ENCODE data around the gene PTH1R. TPM values are rescaled to one million over a fixed set of nuclear protein-coding genes. Genes with fewer than 3 reads are reported as not detected.

Gene PTH1R
- total and polyA plus RNA-seq, 10 of the 15 experiments (the other 5 are each of a cell fraction or from before 2014, with no cell fraction given), result not detected

GRCh38 chr3:46868287-46868686 is 9.2 kb upstream of the PTH1R start:
- Histone ChIP-seq H4K20me1 (ENCODE audit: control insufficient read depth, insufficient read depth) (no peaks in the 10 kb centered on the region), H3K4me1 (ENCODE audit: control insufficient read depth, insufficient read depth, low read length) (peaks cover 2% of the 10 kb centered on the region), H3K9me3 (replicated peaks; ENCODE audit: control insufficient read depth, insufficient read depth, low read length) (no peaks in the 10 kb centered on the region), H3K4me3 (no peak overlapping the region), H3K9ac (ENCODE audit: control insufficient read depth, insufficient read depth, low read length) (no peak overlapping the region), H3K4me2 (ENCODE audit: control insufficient read depth, insufficient read depth) (no peak overlapping the region), H3K79me2 (ENCODE audit: control insufficient read depth, insufficient read depth, low read length) (no peaks in the 10 kb centered on the region), H3K36me3 (ENCODE audit: control insufficient read depth in 2 of 2, insufficient read depth in 2 of 2, low read length in 1 of 2) (no peaks in the 10 kb centered on the region), H2AFZ (ENCODE audit: control insufficient read depth, low read depth, low read length) (no peak overlapping the region), H3K27ac (ENCODE audit: control insufficient read depth, insufficient read depth) (no peak overlapping the region), H3K27me3 (replicated peaks in 1 of 2; ENCODE audit: control insufficient read depth in 2 of 2, insufficient read depth in 2 of 2, low read length in 1 of 2) (no peaks in the 10 kb centered on the region; a peak in 1 of 4 replicates)
- intact Hi-C loops (cut with micrococcal nuclease; ENCODE audit: unreplicated experiment), result no loop called here
- ATAC-seq, result no peak
- ChIA-PET POLR2A (interaction anchor here (1.1 kb wide), 1 partner anchor 10 kb away, joined by 3 read pairs; no protein-coding TSS in a partner anchor), RAD21 (ENCODE audit: unreplicated experiment) (interaction anchor here (1.1 to 1.6 kb wide), 3 partner anchors 25 to 41 kb away, joined by 3 to 10 read pairs (median 3); no protein-coding TSS in a partner anchor), CTCF (interaction anchor here (1.1 to 4.1 kb wide), 7 partner anchors 11 to 172 kb away, joined by 3 to 35 read pairs (median 6); no protein-coding TSS in a partner anchor), SMC1A (ENCODE audit: uncharacterized antibody, unreplicated experiment) (interaction anchor here (3.7 kb wide), 1 partner anchor 27 kb away, joined by 16 read pairs; no protein-coding TSS in a partner anchor)
- BruUV-seq (replicated peaks), result no TSS peak
- DNase-seq (ENCODE audit: low read depth, low spot score), result no peak
- TF ChIP-seq KLF5 (IDR thresholded peaks at IDR 0.05; ENCODE audit: partially characterized antibody) (no peak), RELA (IDR thresholded peaks at IDR 0.05; ENCODE audit: borderline replicate concordance, partially characterized antibody) (no peak), ZBED1 (IDR thresholded peaks at IDR 0.05; ENCODE audit: borderline replicate concordance) (no peak), TARDBP (IDR thresholded peaks at IDR 0.05; ENCODE audit: borderline replicate concordance) (no peak), NFYA (IDR thresholded peaks at IDR 0.05; ENCODE audit: borderline replicate concordance, low read depth, low read length) (no peak), ZNF24 (IDR thresholded peaks at IDR 0.05) (no peak), MTA2 (IDR thresholded peaks at IDR 0.05; ENCODE audit: low read depth) (no peak), POLR2AphosphoS2 (IDR thresholded peaks at IDR 0.05; ENCODE audit: low read depth, low read length) (no peak), ZNF207 (IDR thresholded peaks at IDR 0.05; ENCODE audit: borderline replicate concordance) (no peak), CREB1 (IDR thresholded peaks at IDR 0.05; ENCODE audit: low read depth) (no peak), HSF1 (IDR thresholded peaks at IDR 0.05; ENCODE audit: low read depth, low read length) (no peak), ZBTB40 (IDR thresholded peaks at IDR 0.05; ENCODE audit: borderline replicate concordance) (no peak), CBFB (IDR thresholded peaks at IDR 0.05; ENCODE audit: low read depth) (no peak), SMAD1 (IDR thresholded peaks at IDR 0.05; ENCODE audit: low read depth, partially characterized antibody) (no peak), CEBPZ (IDR thresholded peaks at IDR 0.05; ENCODE audit: low read depth, low read length) (no peak), LARP7 (IDR thresholded peaks at IDR 0.05) (no peak), RFX5 (IDR thresholded peaks at IDR 0.05; ENCODE audit: low read depth, low read length) (no peak), JUND (IDR thresholded peaks at IDR 0.05; ENCODE audit: low read depth, low read length) (no peak)
- in situ Hi-C loops (cut with MboI), result no loop called here
- 57% methylated on average over 8 of the region's 8 CpGs for WGBS (ENCODE audit: insufficient coverage, insufficient replicate concordance, low lambda C conversion rate, missing lambda C conversion rate)
- FAIRE-seq, result no peak

Measured in GM12878 (cell line).